HepG2 (cell line): ENCODE results near the gene PCGF3. TPM values are rescaled to one million over a fixed set of nuclear protein-coding genes. Genes with fewer than 3 reads are reported as not detected.
A peak's percentile ranks its signal among the peaks of the same experiment; 100 is the strongest.

Experiments used
- ARID5B ChIP-seq: IDR thresholded peaks from 2 replicates; pipeline ENCODE4 v1.4.0; 2020; ENCODE audit warnings: mild to moderate bottlenecking, missing genetic modification reagents
- ARNT ChIP-seq: fragments of 450-650 bp; IDR thresholded peaks from 2 replicates; pipeline ENCODE4 v1.6.1; 2017
- BHLHE40 ChIP-seq: IDR thresholded peaks from 2 replicates; pipeline ENCODE4 v1.6.1; 2011; ENCODE audit warnings: low read length, improper control_type of control experiment
- HOXA3 ChIP-seq: sonication (generic); formaldehyde crosslinking; IDR thresholded peaks from 2 replicates; pipeline ENCODE4 v1.5.0; 2020; ENCODE audit warnings: missing genetic modification reagents
- NFIC ChIP-seq: IDR thresholded peaks from 2 replicates; pipeline ENCODE4 v1.6.1; 2012; ENCODE audit warnings: mild to moderate bottlenecking, low read length, inconsistent platforms
- TBX2 ChIP-seq: sonication (generic); formaldehyde crosslinking; IDR thresholded peaks from 2 replicates; pipeline ENCODE4 v1.5.0; 2020; ENCODE audit warnings: missing genetic modification reagents, mild to moderate bottlenecking, borderline replicate concordance
- TCF12 ChIP-seq, 2 experiments: fragments of 450-650 bp in 1 of 2; sonication (generic) in 1 of 2; formaldehyde crosslinking in 1 of 2; IDR thresholded peaks; 2 replicates each; pipeline versions ENCODE4 v1.6.1 to v1.8.0; 2017 to 2022; ENCODE audit warnings: antibody characterized with exemption in 1 of 2, mild to moderate bottlenecking in 1 of 2, missing genetic modification reagents in 1 of 2, moderate library complexity in 1 of 2
- TIGD3 ChIP-seq: sonication (generic); formaldehyde crosslinking; IDR thresholded peaks from 2 replicates; pipeline ENCODE4 v1.5.1; 2020; ENCODE audit warnings: mild to moderate bottlenecking, missing genetic modification reagents, borderline replicate concordance
- ZBTB38 ChIP-seq: sonication (generic); formaldehyde crosslinking; IDR thresholded peaks from 2 replicates; pipeline ENCODE4 v1.5.1; 2020; ENCODE audit warnings: mild to moderate bottlenecking, missing genetic modification reagents
- ZMYM2 ChIP-seq: sonication (generic); formaldehyde crosslinking; IDR thresholded peaks from 2 replicates; pipeline ENCODE4 v1.8.0; 2022; ENCODE audit warnings: mild to moderate bottlenecking, missing genetic modification reagents
- ZNF280D ChIP-seq: sonication (generic); formaldehyde crosslinking; IDR thresholded peaks from 2 replicates; pipeline ENCODE4 v1.5.1; 2020; ENCODE audit warnings: mild to moderate bottlenecking, missing genetic modification reagents
- ZNF33A ChIP-seq: sonication (generic); formaldehyde crosslinking; IDR thresholded peaks from 2 replicates; pipeline ENCODE4 v1.5.1; 2020; ENCODE audit warnings: missing genetic modification reagents, mild to moderate bottlenecking, moderate library complexity, borderline replicate concordance
- ZNF513 ChIP-seq: sonication (generic); formaldehyde crosslinking; conservative IDR thresholded peaks from 2 replicates; pipeline ENCODE4 v1.5.0; 2020; ENCODE audit warnings: missing genetic modification reagents
- ZNF687 ChIP-seq: sonication (generic); formaldehyde crosslinking; IDR thresholded peaks from 2 replicates; pipeline ENCODE4 v1.5.1; 2020; ENCODE audit warnings: mild to moderate bottlenecking, missing genetic modification reagents, moderate library complexity
- polyA plus RNA-seq, 8 experiments: library from polyadenylated mRNA; depleted of rRNA in 3 of 8; stranded (reverse) in 7 of 8; unstranded in 1 of 8; fragments of >200 nt; fragmentation: Illumina TruSeq in 4 of 8; extraction: Trizol in 4 of 8; gene quantifications; 2 replicates each; pipeline versions ENCODE4 v1.2.1 to v1.2.3, GENCODE V29; 2011 to 2016; ENCODE audit warnings: low read depth in 4 of 8, missing spikeins in 1 of 8, mixed read lengths in 1 of 8; ENCODE audit not compliant: insufficient read depth in 1 of 8
- total RNA-seq, 5 experiments: library from RNA; depleted of rRNA; stranded (reverse); fragments of >200 nt; fragmentation: Illumina TruSeq; extraction: Trizol; gene quantifications; 2 replicates each; pipeline ENCODE4 v1.2.3, GENCODE V29; 2016; ENCODE audit warnings: low read depth in 1 of 5

The PCGF3 gene
- total and polyA plus RNA-seq, 2 of the 13 experiments (the other 11 are each of a cell fraction or from before 2014, with no cell fraction given), result 28.6 to 66.2 TPM

- peak; percentile 1; the same call in 1 of the 2 replicates for TF ChIP-seq ZNF687 (CRISPR knock-in tag)
- 0 out of 2 replicates have a peak, but pooled peaks have one; percentile 11 for TF ChIP-seq BHLHE40
- TF ChIP-seq TCF12 (IDR thresholded peaks at IDR 0.05), result no peak
- no peak for TF ChIP-seq TCF12 (CRISPR knock-in tag; IDR thresholded peaks at IDR 0.05)
- no peak for TF ChIP-seq ZMYM2
- no peak for TF ChIP-seq NFIC
- no peak for TF ChIP-seq ARNT
- no peak for TF ChIP-seq TIGD3 (CRISPR knock-in tag)
- no peak for TF ChIP-seq ZNF280D (CRISPR knock-in tag)
- TF ChIP-seq ZNF513 (CRISPR knock-in tag), result no peak
- TF ChIP-seq ARID5B (CRISPR knock-in tag), result no peak
- TF ChIP-seq TBX2 (CRISPR knock-in tag), result no peak
- no peak for TF ChIP-seq HOXA3
- TF ChIP-seq ZNF33A (CRISPR knock-in tag), result no peak
- TF ChIP-seq ZBTB38, result peak; percentile 75
These were observed 24.5 kb upstream of the PCGF3 start (continued) for GRCh38 chr4:680928-681645.
